ENCODE data around the gene SSH2.
"Not testable (repeated sequence)": the region's sequence is repeated elsewhere in the genome, so short reads cannot be mapped to it uniquely, and the experiment has no call there.

SSH2 gene

GRCh38 chr17:29728490-29728889 is 201.5 kb downstream of the SSH2 start:
- DNase-seq = no peak

- peak in 3 of 6 experiments; percentile 51 to 63 (median 52) for DNase-seq
Observed at GRCh38 chr17:29726715-29727252, 203.2 kb downstream of the SSH2 start.

GRCh38 chr17:29725408-29725807 is 204.6 kb downstream of the SSH2 start:
- not testable (repeated sequence) for DNase-seq

GRCh38 chr17:29723278-29724047 is 206.6 kb downstream of the SSH2 start:
- DNase-seq = peak in 3 of 6 experiments; percentile 17 to 26 (median 24)

- DNase-seq = peak in 5 of 6 experiments; percentile 33 to 81 (median 75)
Observed at GRCh38 chr17:29722411-29723198, 207.4 kb downstream of the SSH2 start.

- no peak for DNase-seq
Observed at GRCh38 chr17:29720551-29720950, 209.5 kb downstream of the SSH2 start.

GRCh38 chr17:29719469-29719868 is 210.6 kb downstream of the SSH2 start:
- no peak for DNase-seq

GRCh38 chr17:29718446-29719039 is 211.5 kb downstream of the SSH2 start:
- no peak for DNase-seq

- no peak for DNase-seq
Observed at GRCh38 chr17:29717817-29718216, 212.2 kb downstream of the SSH2 start.

- no peak for DNase-seq
Observed at GRCh38 chr17:29716566-29716965, 213.5 kb downstream of the SSH2 start.

GRCh38 chr17:29715680-29716079 is 214.3 kb downstream of the SSH2 start:
- no peak for DNase-seq

GRCh38 chr17:29714146-29714545 is 215.9 kb downstream of the SSH2 start:
- DNase-seq = no peak

GRCh38 chr17:29713626-29714025 is 216.4 kb downstream of the SSH2 start:
- DNase-seq = no peak

- DNase-seq = no peak
Observed at GRCh38 chr17:29711588-29712385, 218.2 kb downstream of the SSH2 start.

GRCh38 chr17:29710891-29711418 is 219.1 kb downstream of the SSH2 start:
- DNase-seq = no peak

GRCh38 chr17:29710520-29710884 is 219.5 kb downstream of the SSH2 start:
- no peak for DNase-seq

- DNase-seq = no peak
Observed at GRCh38 chr17:29709866-29710519, 220.0 kb downstream of the SSH2 start.

GRCh38 chr17:29707212-29707571 is 222.8 kb downstream of the SSH2 start:
- no peak for DNase-seq

GRCh38 chr17:29706045-29706431 is 224.0 kb downstream of the SSH2 start:
- DNase-seq = no peak

- peak in 3 of 6 experiments; percentile 6 to 37 (median 12) for DNase-seq
Observed at GRCh38 chr17:29705386-29705785, 224.6 kb downstream of the SSH2 start.

- no peak for DNase-seq
Observed at GRCh38 chr17:29699283-29699682, 230.7 kb downstream of the SSH2 start.

- no peak for DNase-seq
Observed at GRCh38 chr17:29698837-29699236, 231.2 kb downstream of the SSH2 start.

Data from stimulated activated naive CD4-positive, alpha-beta T cell (primary cell).